T-helper 2 cell treated with Interferon-gamma antibody and Interleukin-4, amounts not matched to agents 5 μg/mL and 100 μg/mL, for 36 hours (primary cell): ENCODE results near the gene GCNT1.
"Not testable (repeated sequence)": the region's sequence is repeated elsewhere in the genome, so short reads cannot be mapped to it uniquely, and the experiment has no call there.

Experiments
- DNase-seq: peaks from one replicate; pipeline ENCODE4 v3.0.0; 2021; ENCODE audit warnings: low spot score
- H3K27ac Mint-ChIP-seq: one replicate; pipeline ENCODE4 v1.8.0; 2021; ENCODE audit warnings: mild to moderate bottlenecking, mixed read lengths
- H3K27me3 Mint-ChIP-seq: one replicate; pipeline ENCODE4 v1.8.0; 2021; ENCODE audit warnings: low read depth, mixed read lengths
- H3K36me3 Mint-ChIP-seq: one replicate; pipeline ENCODE4 v1.8.0; 2021; ENCODE audit warnings: low read depth, mixed read lengths
- H3K4me1 Mint-ChIP-seq: one replicate; pipeline ENCODE4 v1.8.0; 2021; ENCODE audit warnings: low read depth, mixed read lengths
- H3K4me3 Mint-ChIP-seq: one replicate; pipeline ENCODE4 v1.8.0; 2022; ENCODE audit warnings: mild to moderate bottlenecking, moderate library complexity, mixed read lengths
- H3K9me3 Mint-ChIP-seq: one replicate; pipeline ENCODE4 v1.8.0; 2021; ENCODE audit warnings: mixed read lengths

Gene GCNT1

DNA sequence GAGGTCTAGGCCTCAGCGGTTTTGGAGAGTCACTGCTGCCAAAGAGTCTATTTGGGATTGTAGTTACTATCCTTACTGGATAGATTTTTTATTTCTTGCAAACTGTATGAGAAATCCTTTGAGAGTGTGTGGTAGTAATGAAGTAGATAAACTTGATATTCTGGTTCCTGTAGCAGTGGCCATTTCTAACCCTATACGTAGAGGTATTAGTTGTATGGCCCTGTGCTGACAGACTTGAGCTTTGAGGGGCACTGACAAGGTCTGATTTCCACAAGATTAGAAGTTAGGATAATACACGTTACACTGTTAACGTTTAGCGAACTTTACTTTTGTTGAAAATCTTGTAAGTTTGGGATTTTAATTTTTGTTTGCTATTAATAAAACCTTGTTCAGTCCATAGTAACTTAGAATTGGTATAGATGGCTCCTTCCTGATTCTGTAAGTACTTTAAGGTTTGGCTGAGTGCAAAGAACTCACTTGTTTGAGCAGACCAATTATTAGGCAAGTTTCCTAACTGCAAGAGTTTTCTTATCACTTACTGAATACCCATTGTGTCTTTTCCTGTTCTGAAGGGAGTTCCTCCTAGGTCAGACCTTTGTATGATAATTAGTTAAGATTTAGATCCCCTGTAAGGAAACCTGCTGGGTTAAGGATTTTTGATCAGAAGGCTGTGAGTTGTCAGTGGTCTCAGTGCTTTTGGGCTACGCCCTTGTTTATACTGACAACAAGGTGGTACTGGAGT lies 31.4 kb downstream of the GCNT1 start:
- peaks cover 9% of the 10 kb centered on the region for H3K9me3 Mint-ChIP-seq
- H3K4me1 Mint-ChIP-seq, result peaks cover 9% of the 10 kb centered on the region
- H3K36me3 Mint-ChIP-seq, result peaks cover 4% of the 10 kb centered on the region
- H3K27ac Mint-ChIP-seq, result no peak overlapping the region
- no peak overlapping the region for H3K4me3 Mint-ChIP-seq
- H3K27me3 Mint-ChIP-seq, result no peaks in the 10 kb centered on the region
- no peak for DNase-seq

GRCh38 chr9:76491056-76491455 lies 32.1 kb downstream of the GCNT1 start:
- not testable (repeated sequence) for H3K27me3 Mint-ChIP-seq, DNase-seq, H3K27ac Mint-ChIP-seq, H3K4me3 Mint-ChIP-seq, H3K4me1 Mint-ChIP-seq, H3K36me3 Mint-ChIP-seq
- H3K9me3 Mint-ChIP-seq, result peaks cover 11% of the 10 kb centered on the region

DNA sequence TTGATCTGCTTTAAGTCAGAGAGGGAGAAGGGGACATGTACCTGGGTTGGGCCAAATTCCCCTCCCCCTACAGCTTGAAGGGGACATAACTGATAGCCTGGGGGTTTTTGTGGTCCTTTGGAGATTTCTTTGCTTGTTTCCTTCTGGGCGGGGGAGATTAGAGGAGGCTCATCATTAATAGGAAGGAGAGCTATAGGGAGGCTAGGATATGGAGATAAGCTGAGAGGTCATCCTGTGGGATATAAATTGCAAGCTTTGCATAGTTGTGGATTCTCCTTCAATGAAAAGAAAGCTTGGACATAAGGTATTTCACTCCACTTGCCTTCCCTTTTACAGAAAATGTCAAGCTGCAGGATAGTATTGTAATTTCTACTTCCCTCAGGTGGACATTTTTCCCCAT lies 34.5 kb downstream of the GCNT1 start:
- not testable (repeated sequence) for H3K36me3 Mint-ChIP-seq, H3K27ac Mint-ChIP-seq, H3K4me3 Mint-ChIP-seq, H3K4me1 Mint-ChIP-seq, H3K27me3 Mint-ChIP-seq, DNase-seq
- H3K9me3 Mint-ChIP-seq, result peaks cover 11% of the 10 kb centered on the region

DNA sequence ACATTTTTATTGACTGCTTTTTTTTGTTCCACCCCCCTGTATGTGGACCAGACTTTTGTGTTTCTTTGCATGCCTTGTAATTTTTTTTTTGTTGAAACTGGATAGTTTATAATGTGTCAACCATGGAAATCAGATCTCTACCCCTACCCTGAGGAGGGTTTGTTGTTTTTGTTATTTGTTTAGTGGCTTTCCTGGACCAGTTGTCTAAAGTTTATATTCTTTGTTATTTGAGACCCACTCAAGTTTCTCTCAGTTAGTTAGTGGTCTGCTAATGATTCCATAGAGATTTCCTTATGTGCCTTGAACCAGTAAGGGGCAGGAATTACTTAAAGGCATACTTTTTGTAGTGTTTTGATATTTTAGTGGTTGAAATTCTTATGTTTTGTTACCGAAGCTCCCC lies 41.1 kb downstream of the GCNT1 start:
- Mint-ChIP-seq H3K27ac (no peak overlapping the region), H3K4me1 (peaks cover 2% of the 10 kb centered on the region), H3K9me3 (peaks cover 4% of the 10 kb centered on the region), H3K4me3 (no peak overlapping the region), H3K27me3 (no peaks in the 10 kb centered on the region), H3K36me3 (peaks cover 15% of the 10 kb centered on the region)
- no peak for DNase-seq

- DNase-seq, result no peak
- H3K27ac Mint-ChIP-seq, result no peak overlapping the region
These were observed 43.8 kb downstream of the GCNT1 start for GRCh38 chr9:76502746-76503145.

DNA sequence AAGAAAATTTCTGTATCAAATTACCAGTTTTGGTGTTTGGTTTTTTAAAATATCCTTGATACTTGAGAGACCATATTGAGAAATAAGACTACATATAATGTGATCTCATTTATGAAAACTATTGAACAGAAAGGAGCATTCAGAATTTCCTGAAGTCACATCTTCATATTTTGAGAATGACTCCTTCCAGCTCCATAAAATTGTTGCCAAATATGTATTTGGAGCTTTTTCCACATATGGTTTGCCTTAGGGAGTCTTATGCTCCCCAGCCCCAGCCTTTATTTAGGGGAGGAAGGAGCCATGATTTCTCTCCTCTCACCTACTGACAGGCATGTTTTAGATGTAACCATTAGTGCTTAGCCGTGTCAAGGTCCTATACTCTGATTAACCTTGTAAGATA lies 51.1 kb downstream of the GCNT1 start:
- no peaks in the 10 kb centered on the region for H3K36me3 Mint-ChIP-seq
- H3K9me3 Mint-ChIP-seq, result no peaks in the 10 kb centered on the region
- H3K27me3 Mint-ChIP-seq, result peaks cover 6% of the 10 kb centered on the region
- H3K4me3 Mint-ChIP-seq, result no peak overlapping the region
- H3K27ac Mint-ChIP-seq, result no peak overlapping the region
- no peak for DNase-seq
- no peaks in the 10 kb centered on the region for H3K4me1 Mint-ChIP-seq

More at GRCh38 chr9:76502746-76503145, 43.8 kb downstream of the GCNT1 start:
- peaks cover 2% of the 10 kb centered on the region for H3K4me1 Mint-ChIP-seq
- peaks cover 13% of the 10 kb centered on the region for H3K36me3 Mint-ChIP-seq
- H3K27me3 Mint-ChIP-seq, result no peaks in the 10 kb centered on the region
- H3K4me3 Mint-ChIP-seq, result no peak overlapping the region
- no peaks in the 10 kb centered on the region for H3K9me3 Mint-ChIP-seq

DNA sequence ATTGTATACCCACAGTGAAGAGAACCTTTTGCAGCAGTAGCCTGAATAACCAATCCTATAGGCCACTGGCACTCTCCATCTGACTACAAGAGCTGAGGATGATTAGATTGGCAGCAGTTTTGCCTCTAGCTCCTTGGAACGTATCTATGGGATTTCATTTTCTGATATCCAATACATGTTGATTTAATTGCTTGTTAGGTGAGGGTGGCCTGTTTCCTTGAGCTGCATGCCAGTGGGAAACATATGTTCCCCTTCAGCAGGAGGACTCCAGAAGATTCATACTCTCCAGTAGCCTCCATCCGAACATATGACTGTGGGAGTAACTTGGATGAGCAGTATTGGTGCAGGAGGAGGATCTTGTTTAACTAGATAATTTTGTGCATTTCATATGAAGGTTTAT lies 51.5 kb downstream of the GCNT1 start:
- H3K27me3 Mint-ChIP-seq, result peaks cover 10% of the 10 kb centered on the region
- H3K9me3 Mint-ChIP-seq, result no peaks in the 10 kb centered on the region
- no peak overlapping the region for H3K4me3 Mint-ChIP-seq
- no peaks in the 10 kb centered on the region for H3K36me3 Mint-ChIP-seq
- no peak overlapping the region for H3K27ac Mint-ChIP-seq
- no peaks in the 10 kb centered on the region for H3K4me1 Mint-ChIP-seq
- DNase-seq, result no peak

- H3K27me3 Mint-ChIP-seq, result peaks cover 16% of the 10 kb centered on the region
- H3K4me3 Mint-ChIP-seq, result no peak overlapping the region
- H3K4me1 Mint-ChIP-seq, result peaks cover 4% of the 10 kb centered on the region
- peaks cover 2% of the 10 kb centered on the region for H3K36me3 Mint-ChIP-seq
- no peak overlapping the region for H3K27ac Mint-ChIP-seq
- DNase-seq, result no peak
- H3K9me3 Mint-ChIP-seq, result no peaks in the 10 kb centered on the region
These were observed 53.8 kb downstream of the GCNT1 start for GRCh38 chr9:76512826-76513225.

- no peaks in the 10 kb centered on the region for H3K9me3 Mint-ChIP-seq
- H3K4me3 Mint-ChIP-seq, result no peak overlapping the region
- DNase-seq, result no peak
- no peak overlapping the region for H3K27ac Mint-ChIP-seq
- H3K36me3 Mint-ChIP-seq, result peaks cover 2% of the 10 kb centered on the region
- peaks cover 4% of the 10 kb centered on the region for H3K4me1 Mint-ChIP-seq
- H3K27me3 Mint-ChIP-seq, result peaks cover 12% of the 10 kb centered on the region
These were observed 57.4 kb downstream of the GCNT1 start for GRCh38 chr9:76516350-76516749.

DNA sequence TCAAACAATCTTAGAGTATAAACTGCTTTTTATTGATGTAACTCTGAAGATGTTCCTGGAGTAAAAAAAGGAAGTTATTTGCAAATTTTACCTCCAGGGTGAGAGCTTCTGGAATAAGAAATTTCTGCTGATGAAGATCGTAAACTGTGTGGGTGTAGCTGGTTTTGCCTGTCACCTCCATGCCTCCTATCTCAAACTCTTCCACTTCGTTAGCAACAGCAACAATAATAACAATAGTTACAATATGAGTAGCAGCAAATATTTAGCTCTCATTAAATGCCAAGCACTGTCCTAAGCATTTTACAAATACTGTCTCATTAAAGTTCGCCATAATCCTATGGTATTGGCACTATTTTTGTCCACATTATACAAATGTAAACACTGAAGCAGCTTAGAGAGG lies 57.9 kb downstream of the GCNT1 start:
- Mint-ChIP-seq H3K36me3 (peaks cover 2% of the 10 kb centered on the region), H3K4me1 (peaks cover 4% of the 10 kb centered on the region), H3K9me3 (no peaks in the 10 kb centered on the region), H3K27me3 (peaks cover 12% of the 10 kb centered on the region), H3K27ac (no peak overlapping the region), H3K4me3 (no peak overlapping the region)
- DNase-seq, result no peak

- DNase-seq, result no peak
- no peaks in the 10 kb centered on the region for H3K9me3 Mint-ChIP-seq
- peaks cover 2% of the 10 kb centered on the region for H3K36me3 Mint-ChIP-seq
- H3K4me3 Mint-ChIP-seq, result no peak overlapping the region
- no peak overlapping the region for H3K27ac Mint-ChIP-seq
- H3K27me3 Mint-ChIP-seq, result peaks cover 12% of the 10 kb centered on the region
- H3K4me1 Mint-ChIP-seq, result peaks cover 4% of the 10 kb centered on the region
These were observed 60.3 kb downstream of the GCNT1 start for GRCh38 chr9:76519075-76519835.

DNA sequence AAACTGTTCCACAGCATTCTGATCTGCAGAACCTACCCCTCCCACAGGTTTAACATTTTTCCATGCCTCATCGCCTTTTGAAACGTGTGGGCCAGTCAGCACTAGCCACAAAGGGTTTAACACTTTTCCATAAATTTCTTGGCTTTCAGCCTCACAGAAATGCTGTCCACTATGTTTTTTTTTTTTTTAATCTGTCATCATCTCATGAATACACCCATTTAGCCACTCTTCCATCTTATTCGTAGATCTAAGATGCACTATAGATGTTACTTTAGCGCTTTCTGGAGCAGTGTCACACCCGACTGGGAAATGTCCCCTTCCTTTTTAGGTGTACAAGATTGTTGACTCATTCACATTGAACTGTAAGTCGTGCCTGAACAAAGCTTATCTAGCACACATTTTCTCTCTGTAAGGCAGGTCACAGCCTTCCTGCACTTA lies 62.3 kb downstream of the GCNT1 start:
- no peak for DNase-seq
- Mint-ChIP-seq H3K36me3 (peaks cover 2% of the 10 kb centered on the region), H3K27me3 (peaks cover 4% of the 10 kb centered on the region), H3K4me3 (no peak overlapping the region), H3K9me3 (no peaks in the 10 kb centered on the region), H3K27ac (no peak overlapping the region), H3K4me1 (peaks cover 4% of the 10 kb centered on the region)

- Mint-ChIP-seq H3K4me1 (no peaks in the 10 kb centered on the region), H3K9me3 (no peaks in the 10 kb centered on the region), H3K36me3 (no peaks in the 10 kb centered on the region)
These were observed 62.9 kb downstream of the GCNT1 start for GRCh38 chr9:76521906-76522305.

GRCh38 chr9:76523617-76524200 lies 64.7 kb downstream of the GCNT1 start:
- not testable (repeated sequence) for DNase-seq, H3K4me3 Mint-ChIP-seq, H3K9me3 Mint-ChIP-seq, H3K27me3 Mint-ChIP-seq, H3K4me1 Mint-ChIP-seq, H3K27ac Mint-ChIP-seq, H3K36me3 Mint-ChIP-seq

More at GRCh38 chr9:76521906-76522305, 62.9 kb downstream of the GCNT1 start:
- no peak for DNase-seq
- H3K27ac Mint-ChIP-seq, result no peak overlapping the region
- H3K4me3 Mint-ChIP-seq, result no peak overlapping the region
- no peaks in the 10 kb centered on the region for H3K27me3 Mint-ChIP-seq
